OCI-LY3 (cell line): ENCODE data around the gene TIAM2.

Experiments used
- H2AFZ ChIP-seq: fragments of 200-600, 300-600 bp; shearing (Covaris generic); 2 replicates; pipeline ENCODE4 v1.6.0; 2014; ENCODE audit warnings: antibody characterized with exemption, low read depth, low read length
- H3K27ac ChIP-seq: fragments of 200-600, 300-600 bp; sonication (generic); 2 replicates; pipeline ENCODE4 v1.5.1; 2014; ENCODE audit warnings: mild to moderate bottlenecking, low read length, moderate library complexity, mixed read lengths
- H3K27me3 ChIP-seq: fragments of 200-600, 300-600 bp; sonication (generic); 2 replicates; pipeline ENCODE4 v1.6.1; 2014; ENCODE audit warnings: low read depth, low read length, mixed read lengths
- H3K36me3 ChIP-seq: fragments of 200-600, 300-600 bp; sonication (generic); replicated peaks from 2 replicates; pipeline ENCODE3; 2014; ENCODE audit warnings: low read depth, low read length, mixed read lengths
- H3K4me1 ChIP-seq: fragments of 300-600, 200-600 bp; sonication (generic); 2 replicates; pipeline ENCODE4 v1.6.1; 2014; ENCODE audit warnings: low read length, mixed read lengths
- H3K4me2 ChIP-seq: fragments of 200-600, 300-600 bp; sonication (generic); 2 replicates; pipeline ENCODE4 v1.6.1; 2014; ENCODE audit warnings: low read length, mixed read lengths
- H3K4me3 ChIP-seq: fragments of 300-600, 200-600 bp; sonication (generic); 2 replicates; pipeline ENCODE4 v1.5.1; 2014; ENCODE audit warnings: antibody characterized with exemption, mild to moderate bottlenecking, low read length, moderate library complexity
- H3K79me2 ChIP-seq: fragments of 300-600, 200-600 bp; shearing (Covaris generic); 2 replicates; pipeline ENCODE4 v1.6.1; 2014; ENCODE audit warnings: mild to moderate bottlenecking, low read length, mixed read lengths
- H3K9ac ChIP-seq: fragments of 300-600, 200-600 bp; shearing (Covaris generic); 2 replicates; pipeline ENCODE4 v1.6.0; 2014; ENCODE audit warnings: mild to moderate bottlenecking, low read length, moderate library complexity
- H3K9me3 ChIP-seq: fragments of 200-600, 300-600 bp; shearing (Covaris generic); 2 replicates; pipeline ENCODE4 v1.6.1; 2014; ENCODE audit warnings: low read length, mixed read lengths; ENCODE audit not compliant: insufficient read depth
- H4K20me1 ChIP-seq: fragments of 200-600, 300-600 bp; sonication (generic); 2 replicates; pipeline ENCODE4 v1.6.1; 2016; ENCODE audit warnings: low read length, mixed read lengths; ENCODE audit not compliant: insufficient read depth
- CTCF ChIP-seq: fragments of 200-600, 300-600 bp; sonication (generic); IDR thresholded peaks from 2 replicates; pipeline ENCODE4 v1.5.1; 2014; ENCODE audit warnings: antibody characterized with exemption, low read length, low read depth
- EZH2phosphoT487 ChIP-seq: fragments of 200-600 bp; shearing (Covaris generic); IDR thresholded peaks from 2 replicates; pipeline ENCODE4 v1.6.1; 2018; ENCODE audit warnings: antibody characterized with exemption, mixed run types, low read depth

The TIAM2 gene

GRCh38 chr6:155196911-155197310 lies 201.8 kb downstream of the TIAM2 start:
- H3K4me1 ChIP-seq, result peaks cover 13% of the 10 kb centered on the region
- H2AFZ ChIP-seq, result no peak overlapping the region
- no peak overlapping the region for H3K9ac ChIP-seq
- no peak overlapping the region for H3K4me3 ChIP-seq
- H3K79me2 ChIP-seq, result no peaks in the 10 kb centered on the region
- no peaks in the 10 kb centered on the region for H3K27me3 ChIP-seq
- H3K27ac ChIP-seq, result no peak overlapping the region
- H4K20me1 ChIP-seq, result no peaks in the 10 kb centered on the region
- no peak overlapping the region for H3K4me2 ChIP-seq
- no peaks in the 10 kb centered on the region for H3K36me3 ChIP-seq
- TF ChIP-seq CTCF (no peak), EZH2phosphoT487 (no peak)
- H3K9me3 ChIP-seq, result no peaks in the 10 kb centered on the region

- Histone ChIP-seq H3K4me3 (no peak overlapping the region), H2AFZ (no peak overlapping the region), H3K36me3 (no peaks in the 10 kb centered on the region), H3K27me3 (no peaks in the 10 kb centered on the region), H3K27ac (no peak overlapping the region), H3K4me2 (no peak overlapping the region), H4K20me1 (no peaks in the 10 kb centered on the region), H3K9ac (no peak overlapping the region), H3K9me3 (no peaks in the 10 kb centered on the region), H3K79me2 (no peaks in the 10 kb centered on the region), H3K4me1 (peaks cover 15% of the 10 kb centered on the region)
- TF ChIP-seq EZH2phosphoT487 (no peak), CTCF (no peak)
Measured at GRCh38 chr6:155197932-155198331, 202.8 kb downstream of the TIAM2 start.

DNA sequence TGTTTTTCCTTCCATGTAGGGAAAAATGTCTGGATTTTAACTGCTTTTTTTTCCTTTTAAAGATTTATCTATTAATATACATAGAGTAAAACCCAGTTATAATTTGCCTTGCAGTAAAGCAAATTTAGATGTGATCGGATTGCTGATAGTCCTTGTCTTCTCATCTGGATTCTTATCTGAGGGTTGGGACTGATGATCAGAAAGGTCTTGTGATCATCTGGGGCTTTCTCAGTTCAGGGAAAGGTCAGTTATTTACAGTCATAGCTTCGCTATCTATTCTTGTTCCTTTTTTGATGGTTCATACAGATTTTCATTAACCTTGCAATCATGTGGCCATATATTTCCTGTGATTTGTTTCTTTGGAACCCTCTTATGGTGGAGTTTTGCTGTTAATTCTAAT lies 204.9 kb downstream of the TIAM2 start:
- no peaks in the 10 kb centered on the region for H3K27me3 ChIP-seq
- no peaks in the 10 kb centered on the region for H3K9me3 ChIP-seq
- no peaks in the 10 kb centered on the region for H3K36me3 ChIP-seq
- no peak for TF ChIP-seq CTCF
- H3K4me2 ChIP-seq, result no peak overlapping the region
- H4K20me1 ChIP-seq, result no peaks in the 10 kb centered on the region
- H2AFZ ChIP-seq, result no peak overlapping the region
- no peak overlapping the region for H3K4me3 ChIP-seq
- H3K9ac ChIP-seq, result no peak overlapping the region
- no peak overlapping the region for H3K27ac ChIP-seq
- no peaks in the 10 kb centered on the region for H3K79me2 ChIP-seq
- H3K4me1 ChIP-seq, result peaks cover 15% of the 10 kb centered on the region

- TF ChIP-seq CTCF (no peak), EZH2phosphoT487 (no peak)
- Histone ChIP-seq H4K20me1 (no peaks in the 10 kb centered on the region), H3K4me3 (no peak overlapping the region), H3K27ac (no peak overlapping the region), H3K79me2 (no peaks in the 10 kb centered on the region), H3K27me3 (no peaks in the 10 kb centered on the region), H3K9ac (no peak overlapping the region), H3K4me2 (no peak overlapping the region), H3K9me3 (no peaks in the 10 kb centered on the region), H3K4me1 (peaks cover 15% of the 10 kb centered on the region), H2AFZ (no peak overlapping the region), H3K36me3 (no peaks in the 10 kb centered on the region)
Measured at GRCh38 chr6:155201461-155202226, 206.5 kb downstream of the TIAM2 start.
